B cell (primary cell): ENCODE data around the gene EPB41L3.

ENCODE experiments used
- CTCF ChIP-seq: fragments of 200-600 bp; IDR thresholded peaks from one replicate; pipeline ENCODE4 v1.8.0; 2022; ENCODE audit warnings: antibody characterized with exemption, mild to moderate bottlenecking
- EZH2 ChIP-seq: IDR thresholded peaks from 2 replicates; pipeline ENCODE4 v1.6.1; 2012; ENCODE audit warnings: borderline replicate concordance, low read depth, mild to moderate bottlenecking, moderate library complexity, low read length; ENCODE audit not compliant: insufficient read depth, poor library complexity, severe bottlenecking

- TF ChIP-seq CTCF = no peak
- no peak for TF ChIP-seq EZH2
These were observed 9.0 kb downstream of the EPB41L3 start for GRCh38 chr18:5534845-5535244.
